NCI-H2171 (cell line): ENCODE measurements around the gene FIGNL2.
"Not testable (repeated sequence)": the region's sequence is repeated elsewhere in the genome, so short reads cannot be mapped to it uniquely, and the experiment has no call there.

Experiments used
- DNase-seq: peaks from one replicate; lab custom pipeline; 2025; lab: John Stamatoyannopoulos, UW

The FIGNL2 gene

DNA sequence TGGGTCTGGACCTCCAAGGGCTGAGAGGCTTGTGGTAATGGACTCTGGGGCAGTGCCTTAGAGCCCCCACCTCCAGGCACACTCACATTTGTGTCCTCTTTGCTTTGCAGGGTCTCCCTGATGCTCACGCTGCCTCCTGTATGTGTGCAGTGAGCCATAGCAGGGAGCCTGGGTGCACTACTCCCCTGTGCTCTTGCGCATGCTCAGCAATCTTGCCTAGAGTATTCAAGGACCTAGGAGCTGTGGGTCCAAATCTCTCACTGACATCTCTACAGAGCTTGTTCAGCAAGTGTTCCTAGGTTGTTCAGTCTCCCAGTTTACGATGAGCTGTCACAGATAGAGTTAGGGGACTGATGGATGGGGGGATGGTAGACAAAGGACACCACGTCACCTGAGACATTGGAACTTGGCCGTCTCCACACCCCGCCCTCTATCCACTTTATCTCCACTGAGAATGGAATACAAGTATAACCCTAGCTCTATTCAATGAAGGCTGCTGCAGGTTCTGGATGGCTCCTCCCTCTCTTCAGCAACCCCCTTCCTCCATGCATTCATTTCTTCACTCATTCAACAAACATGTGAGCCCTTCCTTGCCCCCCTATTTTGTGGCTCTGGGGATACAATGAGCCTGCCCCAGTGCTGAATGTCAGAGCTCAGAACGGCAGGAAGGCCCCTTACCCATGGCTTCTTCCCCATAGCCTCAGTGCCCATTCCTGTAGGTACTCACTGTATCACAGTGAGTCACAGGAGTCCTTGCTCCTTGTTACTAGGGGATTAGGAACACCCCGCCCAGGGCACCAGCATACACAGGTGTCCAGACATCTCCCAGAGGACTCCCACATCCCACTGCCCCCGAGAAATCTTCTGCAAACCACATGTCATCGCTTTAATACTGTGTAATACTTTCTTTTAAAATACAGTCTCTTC is 31.2 kb downstream of the FIGNL2 start:
- no peak for DNase-seq

DNA sequence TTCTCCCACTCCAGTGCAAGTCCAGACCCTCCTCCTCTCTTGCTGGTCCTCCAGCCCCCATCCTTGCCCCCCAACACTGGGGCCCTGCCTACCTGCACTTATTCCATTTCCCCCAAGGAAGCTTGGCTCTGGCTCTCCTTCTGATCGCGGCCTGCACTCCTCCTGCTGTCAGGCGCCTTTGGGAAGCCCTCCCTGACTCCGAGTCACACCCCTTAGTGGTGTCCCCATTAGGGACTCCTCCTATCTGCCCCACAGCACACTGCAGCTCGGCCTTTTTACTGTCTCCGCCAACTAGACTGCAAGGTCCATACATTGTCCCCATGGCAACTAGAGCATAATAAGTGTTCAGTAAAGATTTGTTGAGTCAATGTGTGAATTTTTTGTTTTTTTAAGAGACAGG is 32.9 kb downstream of the FIGNL2 start:
- no peak for DNase-seq

GRCh38 chr12:51814311-51815088 is 34.0 kb downstream of the FIGNL2 start:
- peak; percentile 55 for DNase-seq

GRCh38 chr12:51813931-51814310 is 34.6 kb downstream of the FIGNL2 start:
- DNase-seq: no peak

DNA sequence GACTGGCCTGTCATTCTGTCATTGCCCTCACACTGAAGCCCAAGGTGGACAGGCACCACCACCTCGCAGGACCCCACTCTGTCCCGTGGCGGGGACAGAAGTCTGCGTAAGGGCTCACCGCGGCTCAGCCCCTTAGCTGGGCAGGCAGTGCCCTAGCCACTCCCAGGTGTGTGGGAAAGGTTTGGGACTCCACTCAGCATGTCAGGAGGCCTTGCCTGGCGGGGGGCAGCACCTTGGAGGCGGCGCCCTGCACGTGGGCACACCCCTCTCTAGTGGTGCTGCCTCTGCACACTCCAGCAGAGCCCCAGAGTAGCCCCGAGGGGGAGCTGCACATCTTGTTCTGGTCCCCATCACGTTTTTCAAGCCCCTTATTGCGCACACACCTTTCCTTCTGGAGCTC is 35.6 kb downstream of the FIGNL2 start:
- DNase-seq: no peak

- no peak for DNase-seq
Observed at GRCh38 chr12:51811203-51812202, 37.0 kb downstream of the FIGNL2 start.

DNA sequence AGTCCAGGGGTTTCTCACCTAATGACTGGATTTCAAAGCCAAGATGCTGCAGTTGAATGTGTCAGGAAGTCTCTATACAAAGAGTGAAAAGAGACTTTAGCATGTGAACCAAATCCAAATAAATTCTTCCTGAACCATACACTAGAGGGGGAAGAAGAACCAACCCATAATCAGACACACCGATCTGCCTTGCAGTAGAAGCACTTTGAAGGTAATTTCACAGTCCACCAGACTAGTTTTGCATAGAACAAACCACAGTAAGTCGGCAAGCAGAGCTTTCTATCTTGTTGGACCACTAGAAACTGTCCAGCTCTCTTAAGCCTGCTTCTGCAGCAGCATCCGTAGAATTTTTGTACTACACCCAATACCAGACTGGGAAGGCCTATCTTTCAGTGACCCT is 39.3 kb downstream of the FIGNL2 start:
- no peak for DNase-seq

DNA sequence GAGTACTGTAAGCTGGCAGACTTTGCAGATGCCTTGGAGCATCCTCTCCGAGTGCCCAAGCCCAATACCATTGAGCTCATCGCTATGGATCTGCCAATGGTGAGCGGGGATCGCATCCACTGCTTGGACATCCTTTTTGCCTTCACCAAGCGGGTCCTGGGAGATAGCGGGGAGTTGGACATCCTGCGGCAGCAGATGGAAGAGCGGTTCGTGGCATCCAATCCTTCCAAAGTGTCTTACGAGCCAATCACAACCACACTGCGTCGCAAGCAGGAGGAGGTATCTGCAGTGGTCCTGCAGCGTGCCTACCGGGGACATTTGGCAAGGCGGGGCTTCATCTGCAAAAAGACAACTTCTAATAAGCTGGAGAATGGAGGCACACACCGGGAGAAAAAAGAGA is 41.6 kb downstream of the FIGNL2 start:
- DNase-seq: no peak

GRCh38 chr12:51801027-51801426 is 47.5 kb downstream of the FIGNL2 start:
- no peak for DNase-seq

- DNase-seq: no peak
Observed at GRCh38 chr12:51798501-51798900, 50.0 kb downstream of the FIGNL2 start.

DNA sequence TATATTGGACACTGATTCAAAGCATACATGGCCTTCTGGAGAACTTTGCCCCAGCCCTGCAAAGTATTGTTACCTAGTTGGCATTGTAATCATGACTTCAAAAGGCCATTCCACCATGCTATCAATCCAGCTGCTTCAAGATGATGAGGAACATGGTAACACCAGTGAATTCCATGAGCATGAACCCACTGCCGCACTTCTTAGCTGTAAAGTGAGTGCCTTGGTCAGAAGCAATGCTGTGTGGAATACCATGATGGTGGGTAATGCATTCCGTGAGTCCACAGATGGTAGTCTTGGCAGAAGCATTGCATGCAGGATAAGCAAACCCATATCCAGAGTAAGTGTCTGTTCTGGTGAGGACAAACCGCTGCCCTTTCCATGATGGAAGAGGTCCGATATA is 50.5 kb downstream of the FIGNL2 start:
- DNase-seq: not testable (repeated sequence)

DNA sequence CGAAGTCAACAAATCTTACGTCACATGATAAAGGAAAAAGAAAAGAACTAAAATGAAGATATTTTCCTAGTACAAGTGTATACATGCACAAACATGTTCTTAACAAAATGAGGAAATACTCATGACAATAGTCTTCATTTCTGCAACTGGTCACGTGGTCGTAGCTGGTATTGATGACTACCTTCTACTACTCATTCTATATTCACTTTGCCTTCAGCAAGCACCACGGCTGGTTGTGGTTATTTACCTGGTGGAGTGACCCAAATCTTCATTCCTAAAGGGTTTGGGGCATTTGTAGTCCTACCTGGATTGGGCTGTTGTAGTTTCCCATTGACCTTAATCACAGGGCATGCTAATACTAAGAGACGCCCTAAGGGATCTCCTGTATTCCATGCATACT is 51.2 kb downstream of the FIGNL2 start:
- DNase-seq: no peak

DNA sequence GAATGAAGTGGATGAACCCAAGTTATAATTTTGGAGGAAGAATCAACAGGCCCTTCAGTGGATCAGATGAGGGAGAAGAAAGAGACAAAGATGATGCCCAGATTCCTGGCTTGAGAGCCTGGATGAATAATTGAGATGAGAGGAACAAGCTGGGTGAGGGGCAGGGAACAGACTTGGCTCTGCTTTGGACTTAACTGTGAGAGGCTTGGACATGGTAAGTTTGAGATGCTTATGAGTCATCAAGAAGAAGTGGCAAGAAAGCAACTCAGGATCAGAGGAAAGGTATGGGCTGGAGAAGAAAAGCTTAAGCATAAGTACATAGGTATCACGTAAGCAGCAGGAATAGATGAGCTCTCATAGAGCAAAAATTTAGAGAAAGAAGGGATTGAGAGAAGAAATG is 55.3 kb downstream of the FIGNL2 start:
- no peak for DNase-seq

DNA sequence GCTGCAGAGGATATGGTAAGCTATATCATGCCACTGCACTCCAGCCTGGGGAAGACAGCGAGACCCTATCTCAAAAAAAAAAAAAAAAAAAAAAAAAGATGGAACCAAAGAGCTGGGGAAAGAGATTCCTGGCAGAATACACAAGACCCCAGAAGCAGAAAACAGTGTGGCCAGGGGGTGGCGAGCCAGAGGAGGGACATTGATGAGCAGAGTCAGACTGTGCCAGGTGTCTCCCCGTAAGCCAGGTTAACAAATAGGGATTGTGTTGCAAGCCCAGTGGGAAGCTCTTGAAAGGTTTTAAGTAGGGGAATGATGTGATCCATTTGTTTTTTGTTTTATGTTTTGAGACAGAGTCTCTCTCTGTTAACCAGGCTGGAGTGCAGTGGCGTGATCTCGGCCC is 56.1 kb downstream of the FIGNL2 start:
- no peak for DNase-seq

- DNase-seq: no peak
Observed at GRCh38 chr12:51788876-51789275, 59.6 kb downstream of the FIGNL2 start.

DNA sequence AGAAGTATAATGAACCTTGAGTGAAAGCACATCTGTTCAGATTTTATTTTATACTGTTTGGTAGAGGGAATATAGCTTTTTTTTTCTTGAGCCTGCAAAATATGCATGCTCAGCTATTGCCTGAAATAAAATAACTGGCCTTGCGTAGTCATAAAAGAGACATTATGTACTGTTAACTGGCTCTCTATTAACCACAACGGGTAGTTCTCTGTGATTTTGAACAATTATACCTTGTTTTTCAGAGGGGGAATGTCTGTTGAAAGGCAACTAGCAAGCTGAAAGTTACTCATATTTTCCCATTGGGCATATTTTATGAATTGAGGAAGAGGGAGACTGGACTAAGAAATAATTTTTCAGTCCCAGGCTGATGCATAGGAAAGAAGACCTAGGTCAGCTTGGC is 62.6 kb downstream of the FIGNL2 start:
- DNase-seq: no peak

DNA sequence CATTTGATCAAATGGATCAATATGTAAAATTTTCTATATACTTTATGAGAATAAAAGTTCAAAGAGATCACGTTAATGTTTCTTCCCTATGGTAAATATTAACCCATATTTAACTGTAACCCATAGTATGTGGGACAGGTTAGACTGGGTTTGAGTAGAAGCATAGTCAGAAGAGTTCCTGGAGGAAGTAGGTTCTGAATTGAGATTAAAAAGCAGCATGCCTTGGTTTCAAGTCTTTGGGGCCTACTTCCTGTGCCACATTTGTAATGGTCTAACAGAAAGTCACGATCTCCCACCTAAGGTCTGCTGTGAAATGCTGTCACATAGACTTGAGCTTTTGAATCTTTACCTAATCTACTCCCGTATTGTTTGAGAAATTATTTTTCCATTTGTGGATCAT is 63.8 kb downstream of the FIGNL2 start:
- no peak for DNase-seq

- no peak for DNase-seq
Observed at GRCh38 chr12:51779876-51780275, 68.6 kb downstream of the FIGNL2 start.

DNA sequence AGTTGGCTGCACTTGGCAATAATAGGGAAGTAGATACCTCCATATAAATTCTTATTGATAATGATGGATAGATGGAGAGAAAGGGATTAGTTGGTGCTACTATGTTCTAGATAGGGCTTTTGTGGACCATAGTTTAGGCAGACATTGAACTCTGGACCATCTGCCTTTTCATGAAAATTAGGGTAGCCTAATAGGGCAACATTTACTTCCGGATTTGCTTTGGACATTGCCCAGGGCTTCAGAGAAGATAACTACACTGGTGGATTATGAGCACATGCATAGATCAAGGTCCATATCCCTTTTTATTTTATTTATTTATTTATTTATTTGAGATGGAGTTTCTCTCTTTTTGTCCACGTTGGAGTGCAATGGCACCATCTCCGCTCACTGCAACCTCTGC is 70.5 kb downstream of the FIGNL2 start:
- no peak for DNase-seq

- no peak for DNase-seq
Observed at GRCh38 chr12:51777457-51777856, 71.1 kb downstream of the FIGNL2 start.

- no peak for DNase-seq
Observed at GRCh38 chr12:51774933-51775332, 73.6 kb downstream of the FIGNL2 start.
